GM21737 (cell line): ENCODE measurements around the gene MCRS1.
A peak's percentile ranks its signal among the peaks of the same experiment; 100 is the strongest.

ENCODE experiments used
- ATAC-seq: cut with Tn5 transposase; IDR thresholded peaks from one replicate; pipeline ENCODE4 v1.9.1; 2021; ENCODE audit warnings: mild to moderate bottlenecking, moderate library complexity; ENCODE audit not compliant: unreplicated experiment

Gene MCRS1

DNA sequence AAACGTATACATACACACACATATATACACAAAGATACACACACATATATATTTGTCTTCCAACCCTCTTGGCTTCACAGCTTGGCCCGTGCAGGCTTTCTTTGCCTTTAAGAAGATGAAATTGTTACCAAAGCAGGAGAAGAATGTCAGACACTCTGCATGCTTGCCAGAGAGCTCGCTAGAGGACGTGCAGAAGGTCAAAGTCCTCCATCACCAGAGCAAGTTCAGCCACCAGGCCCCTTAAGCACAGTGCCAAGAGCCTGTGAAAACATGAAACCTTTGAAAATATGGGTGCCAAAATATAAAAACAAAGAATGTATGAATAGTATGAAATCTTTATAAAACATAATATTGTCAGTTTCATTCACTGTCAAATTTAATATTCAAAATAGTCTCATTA lies 14.9 kb upstream of the MCRS1 start:
- ATAC-seq, result no peak

DNA sequence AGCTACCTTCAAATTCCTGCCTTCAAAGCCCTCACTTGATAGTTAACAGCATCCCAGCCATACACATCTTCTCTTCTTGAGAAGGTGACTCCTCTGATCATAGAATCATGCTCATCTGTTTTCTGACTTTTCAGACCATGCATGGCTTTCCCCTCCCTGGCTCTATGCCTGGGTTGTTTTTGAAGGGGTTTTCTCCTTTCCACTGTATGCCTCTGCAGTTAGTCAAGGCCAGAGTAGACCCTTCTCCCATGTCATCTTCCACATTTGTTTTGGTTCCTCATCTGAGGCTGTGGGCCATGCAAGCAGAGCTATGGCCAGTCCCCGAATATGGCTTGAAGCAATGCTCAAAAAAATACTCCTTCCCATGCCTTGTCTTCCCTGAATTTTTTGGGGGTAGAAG lies 14.3 kb upstream of the MCRS1 start:
- ATAC-seq, result no peak

DNA sequence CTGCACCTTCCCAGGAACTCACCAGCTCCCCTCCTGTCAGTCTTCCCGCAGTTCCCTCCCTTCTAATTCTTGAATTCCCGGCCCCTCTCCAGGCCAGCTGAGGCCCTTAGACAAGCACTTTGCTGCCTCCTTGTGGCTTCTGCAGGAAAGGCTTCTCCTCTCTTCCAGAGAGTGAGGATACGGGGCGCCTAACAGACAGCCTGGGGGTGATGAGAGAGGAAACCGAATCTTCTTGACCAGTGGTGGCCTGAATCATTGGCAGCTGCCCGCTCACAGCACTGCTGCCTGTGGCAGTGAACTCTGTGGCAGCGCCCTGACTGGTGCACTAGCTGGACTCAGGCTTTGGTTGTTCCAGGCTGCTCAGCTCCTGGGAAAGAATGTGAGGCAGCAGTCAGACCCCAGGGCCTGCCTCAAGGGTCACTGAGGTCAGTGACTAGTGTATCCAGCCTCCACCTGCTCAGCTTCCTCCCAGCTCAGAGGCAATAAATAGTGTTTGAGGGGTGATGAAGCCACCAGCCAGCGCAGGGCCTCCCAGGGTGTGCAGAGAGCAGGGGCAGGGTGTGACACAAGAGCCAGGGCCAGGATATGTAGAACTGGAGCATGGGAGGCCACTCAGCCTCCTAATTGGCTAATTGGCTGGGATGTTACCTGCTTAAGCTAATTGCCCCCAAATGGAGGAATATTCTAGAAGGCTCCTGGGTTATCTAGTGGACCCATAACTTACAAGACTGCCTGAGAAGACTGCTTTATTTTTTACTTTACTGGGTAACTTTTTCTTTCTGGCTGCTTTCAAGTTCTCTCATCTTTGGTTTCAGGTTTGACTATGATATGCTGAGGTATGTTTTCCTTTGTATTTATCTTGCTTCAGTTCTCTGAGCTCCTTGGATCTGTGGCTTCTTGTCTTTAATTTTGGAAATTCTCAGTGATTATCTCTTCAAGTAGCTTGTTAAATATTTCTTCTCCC lies 12.9 kb upstream of the MCRS1 start:
- ATAC-seq, result no peak

DNA sequence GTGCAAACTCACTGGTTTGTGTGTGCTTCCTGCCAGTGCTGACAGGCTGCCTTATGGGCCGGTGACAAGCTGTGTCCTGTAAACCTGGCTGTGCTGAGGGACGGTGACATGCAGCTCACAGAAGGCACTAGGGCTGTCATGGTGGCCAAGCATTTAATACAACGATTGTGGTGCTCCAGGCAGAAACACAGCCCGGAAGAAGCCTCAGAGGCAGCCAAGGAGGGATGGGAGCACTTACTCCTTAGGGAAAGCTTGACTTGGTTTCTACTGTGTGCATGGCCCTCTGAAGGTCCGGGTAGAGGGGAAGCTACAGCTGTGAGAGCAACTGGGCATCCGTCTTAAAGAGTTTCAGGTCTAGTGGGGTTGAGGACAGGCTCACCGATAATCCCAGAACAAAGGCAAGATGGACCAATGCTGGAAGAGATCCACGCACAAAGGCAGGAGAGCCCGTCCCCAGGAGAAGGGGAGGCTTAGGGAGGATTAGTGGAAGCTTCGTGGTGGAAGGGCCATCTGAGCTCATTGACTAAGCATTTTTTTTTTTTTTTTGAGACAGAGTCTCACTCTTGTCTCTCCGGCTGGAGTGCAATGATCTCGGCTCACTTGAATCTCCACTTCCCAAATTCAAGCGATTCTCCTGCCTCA lies 10.7 kb upstream of the MCRS1 start:
- no peak for ATAC-seq

DNA sequence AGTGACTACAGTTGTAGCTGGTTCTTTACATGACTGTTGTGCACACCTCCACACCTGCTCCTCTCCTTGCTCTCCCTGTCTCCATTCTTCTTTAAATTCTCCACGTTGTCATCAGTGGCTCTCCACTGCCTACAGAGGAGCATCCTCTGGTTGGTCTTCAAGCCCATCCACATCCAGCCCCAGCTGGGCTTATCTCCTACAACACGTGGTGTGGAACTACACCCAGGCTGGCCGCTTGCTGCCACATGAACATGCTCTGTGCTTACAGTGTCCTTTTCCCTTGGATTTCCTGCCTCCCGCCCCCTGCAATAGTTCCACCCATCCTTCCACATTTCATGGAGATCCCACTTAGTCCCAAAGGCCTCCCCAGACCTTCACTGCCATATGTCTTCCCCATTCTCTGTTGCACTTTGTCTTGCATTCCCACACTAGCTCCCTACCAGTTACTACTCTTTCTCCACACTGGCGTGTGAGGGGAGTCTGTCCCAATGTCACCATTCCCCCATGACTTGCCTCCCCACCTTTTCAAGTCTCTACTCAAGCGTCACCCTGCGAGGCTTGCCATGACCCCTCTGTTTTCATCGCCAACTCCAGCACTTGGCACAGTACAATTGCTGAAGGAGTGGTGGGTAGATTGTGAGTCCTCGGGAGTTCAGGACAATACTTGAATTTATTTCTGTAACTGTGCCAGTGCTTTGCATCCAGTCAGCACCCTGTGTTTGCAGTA lies 9.8 kb upstream of the MCRS1 start:
- ATAC-seq, result no peak

DNA sequence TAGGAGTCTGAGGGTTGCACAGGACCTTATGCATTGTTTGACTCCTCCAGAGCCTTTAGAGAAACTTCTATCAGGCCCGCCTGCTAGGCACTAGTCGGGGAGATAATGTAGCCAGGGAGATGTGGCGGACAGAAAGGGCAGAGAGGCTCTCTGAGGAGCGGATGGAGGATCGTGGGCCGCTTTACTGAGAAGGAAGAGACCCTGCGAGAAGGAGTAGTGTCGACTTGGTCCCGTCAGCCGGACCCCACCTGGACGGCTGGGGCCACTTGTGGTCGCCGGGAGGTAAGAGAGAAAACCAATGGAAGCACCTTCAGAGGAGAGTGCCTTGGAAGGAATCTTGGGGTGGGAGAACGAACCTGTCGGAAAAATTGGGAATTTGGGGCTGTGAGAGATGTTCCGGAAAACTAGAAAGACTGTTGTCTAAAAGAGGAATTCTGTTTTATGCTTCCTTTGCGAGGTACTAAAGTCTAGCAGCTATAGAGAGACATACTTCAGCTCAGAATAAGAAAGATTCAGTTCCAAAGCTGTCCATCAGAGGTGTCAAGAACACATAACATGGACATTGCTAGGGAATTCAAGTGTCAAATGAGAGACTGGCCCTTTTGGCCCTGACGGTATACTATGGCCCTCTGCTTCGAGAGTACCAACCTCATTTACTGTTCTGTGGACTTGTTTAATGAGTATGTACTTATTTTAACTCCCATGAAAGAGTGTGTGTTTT lies 660 bp upstream of the MCRS1 start:
- peak; percentile 6 for ATAC-seq

DNA sequence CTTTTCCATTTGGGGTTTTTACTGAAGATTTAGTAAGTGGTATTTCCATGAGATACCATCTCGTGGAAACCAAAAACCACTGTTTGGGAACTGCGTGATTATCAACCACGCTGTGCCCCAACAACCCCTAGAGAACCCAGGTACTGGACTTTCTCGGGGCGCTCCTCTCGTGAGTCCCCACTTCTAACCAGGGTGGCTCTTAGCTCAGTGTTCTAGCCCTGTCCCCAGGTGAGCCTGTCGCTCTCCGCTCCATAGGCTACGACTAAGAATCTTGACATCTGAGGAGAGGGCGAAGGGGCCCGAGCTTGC lies 686 bp downstream of the MCRS1 start:
- peak; percentile 2 for ATAC-seq

DNA sequence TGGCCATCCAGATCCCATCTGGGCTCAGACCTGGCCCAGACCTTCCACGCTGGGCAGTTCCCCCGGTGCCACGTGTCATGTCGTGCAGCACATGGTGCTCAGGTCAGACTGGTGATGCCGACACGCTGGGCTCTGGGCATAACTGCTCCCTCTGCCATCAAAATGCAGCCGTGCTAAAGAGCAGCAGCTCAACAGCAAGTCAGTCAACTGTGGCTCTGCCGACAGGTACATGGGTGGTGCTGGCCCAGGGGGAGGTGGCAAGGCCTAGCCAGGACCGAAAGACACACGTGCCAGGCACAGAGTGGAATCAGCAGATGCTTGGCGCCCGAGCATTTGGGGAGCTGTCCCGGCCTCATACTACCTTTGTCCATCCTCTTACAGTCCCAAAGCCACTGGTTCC lies 1.6 kb downstream of the MCRS1 start:
- ATAC-seq, result no peak

DNA sequence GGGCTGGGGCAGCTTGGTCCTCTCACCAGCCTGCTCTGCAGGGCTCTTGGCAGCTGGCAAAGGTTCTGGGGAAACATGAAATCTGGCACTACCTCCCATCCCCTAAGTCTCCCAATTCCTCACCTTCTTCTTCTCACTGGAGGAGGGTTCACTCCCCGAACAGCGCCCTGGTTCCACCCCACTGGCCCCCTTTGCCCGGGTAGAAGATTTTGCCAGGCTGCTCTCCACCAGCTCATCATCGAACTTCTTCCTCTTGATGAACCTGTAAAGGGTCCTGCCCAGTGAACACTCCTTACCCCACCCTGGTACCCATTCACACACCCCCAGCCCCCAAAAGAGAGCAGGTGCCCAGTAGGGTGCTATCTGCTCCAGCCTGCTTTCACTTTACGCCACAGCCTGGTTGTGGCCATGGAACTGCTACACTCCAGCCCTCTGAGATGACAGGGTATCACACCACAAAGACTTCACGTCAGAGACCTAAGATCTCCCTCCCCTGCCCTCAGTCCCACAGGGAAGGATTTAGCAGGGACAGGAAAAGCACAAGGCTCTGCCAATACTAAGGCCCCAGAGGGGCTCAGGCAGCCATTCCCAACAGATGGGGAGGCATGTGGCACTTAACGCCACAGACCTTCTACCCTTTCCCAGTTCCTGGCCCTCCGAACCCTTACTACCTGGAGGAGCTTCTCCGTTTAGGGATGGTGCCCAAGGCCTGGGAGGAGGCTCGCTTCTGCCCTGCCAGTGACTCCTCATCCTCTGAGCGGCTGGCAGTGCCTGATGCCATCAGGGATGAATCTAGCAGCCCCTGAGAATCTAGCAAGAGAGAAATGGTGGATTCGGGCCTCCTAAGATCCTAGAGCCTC lies 2.3 kb downstream of the MCRS1 start:
- no peak for ATAC-seq

DNA sequence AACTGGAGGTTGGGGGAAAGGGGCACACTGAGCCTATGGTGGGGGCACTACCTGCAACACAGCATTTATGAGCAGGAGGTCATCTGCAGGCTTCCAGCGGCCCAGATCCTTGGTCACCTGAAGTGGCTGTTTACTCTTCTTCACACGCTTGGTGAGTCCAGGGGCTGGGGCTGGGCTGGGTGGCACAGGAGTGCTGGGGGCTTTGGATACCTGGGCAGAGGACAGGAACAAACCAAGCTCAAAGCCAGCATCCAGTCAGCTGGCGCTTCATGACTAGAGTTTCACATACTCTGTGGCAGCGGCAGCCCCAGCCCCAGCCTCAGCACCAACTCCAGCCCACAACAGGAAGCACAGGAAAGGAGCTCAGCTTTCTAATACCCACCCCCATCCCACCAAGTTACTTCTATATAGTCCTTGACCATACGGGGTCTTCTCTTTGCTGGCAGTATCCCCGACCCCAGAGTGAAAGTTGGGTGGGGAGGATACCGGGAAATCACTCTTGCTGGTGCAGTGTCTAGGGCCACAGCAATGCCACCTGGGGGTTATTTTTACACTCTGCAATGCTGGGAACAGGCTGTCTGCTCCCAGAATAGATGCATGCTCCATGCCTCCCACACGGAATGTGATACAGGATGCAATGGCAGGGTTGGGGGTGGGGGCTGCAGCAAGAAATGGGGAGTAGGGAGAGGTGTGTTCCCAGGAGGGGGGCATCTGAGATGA lies 3.1 kb downstream of the MCRS1 start:
- ATAC-seq, result no peak

DNA sequence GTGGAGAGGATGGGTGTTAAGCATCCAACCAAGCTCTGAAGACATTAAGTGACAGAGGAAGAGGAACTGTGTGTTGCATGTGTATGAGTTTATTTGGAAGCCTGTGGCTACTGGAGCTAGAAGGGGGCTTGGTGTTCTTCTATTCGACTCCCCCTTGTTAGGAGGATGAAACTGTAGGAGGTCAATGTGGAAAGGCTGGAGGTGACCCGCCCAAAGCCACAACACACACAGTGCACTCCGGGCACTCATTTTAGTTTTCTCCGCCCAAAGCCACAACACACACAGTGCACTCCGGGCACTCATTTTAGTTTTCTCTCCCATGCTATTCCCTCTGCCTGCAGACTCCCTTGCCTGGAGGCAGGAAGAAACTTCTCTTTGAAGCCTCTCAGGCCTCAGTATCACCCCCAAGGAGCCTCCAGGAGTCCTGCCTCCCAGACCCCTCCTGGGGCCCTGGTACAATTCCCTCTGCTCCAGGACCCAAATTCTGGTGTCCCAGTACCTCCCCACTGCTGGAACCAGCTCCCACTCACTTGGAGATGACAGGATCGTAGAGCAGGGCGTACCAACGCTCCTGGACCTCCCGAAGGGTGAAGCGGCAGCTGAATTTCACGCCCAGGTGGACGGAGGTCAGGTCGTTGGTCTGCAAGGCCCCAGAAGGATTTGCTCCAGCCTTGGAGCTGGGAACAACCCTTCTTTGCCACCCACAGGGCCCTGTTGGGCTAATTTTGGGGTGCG lies 3.8 kb downstream of the MCRS1 start:
- no peak for ATAC-seq

DNA sequence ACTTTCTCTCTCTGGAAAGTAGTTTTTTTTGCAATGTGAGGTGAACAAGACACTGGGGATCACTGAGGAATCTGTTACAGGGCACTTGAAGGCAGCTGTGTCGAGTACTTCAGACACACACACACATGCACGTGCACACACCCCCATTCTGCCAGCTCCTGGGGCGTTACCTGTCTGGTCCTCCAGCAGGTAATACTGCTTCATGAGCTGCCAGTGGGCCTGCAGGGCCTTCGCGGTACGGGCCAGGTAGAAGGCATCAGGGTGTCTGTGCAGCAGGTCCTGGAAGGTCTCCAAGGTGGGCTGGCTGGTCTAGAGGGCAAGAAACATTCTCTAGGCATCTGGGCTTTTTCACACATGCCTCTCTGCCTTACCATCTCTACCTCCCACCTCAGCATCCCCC lies 5.1 kb downstream of the MCRS1 start:
- no peak for ATAC-seq

DNA sequence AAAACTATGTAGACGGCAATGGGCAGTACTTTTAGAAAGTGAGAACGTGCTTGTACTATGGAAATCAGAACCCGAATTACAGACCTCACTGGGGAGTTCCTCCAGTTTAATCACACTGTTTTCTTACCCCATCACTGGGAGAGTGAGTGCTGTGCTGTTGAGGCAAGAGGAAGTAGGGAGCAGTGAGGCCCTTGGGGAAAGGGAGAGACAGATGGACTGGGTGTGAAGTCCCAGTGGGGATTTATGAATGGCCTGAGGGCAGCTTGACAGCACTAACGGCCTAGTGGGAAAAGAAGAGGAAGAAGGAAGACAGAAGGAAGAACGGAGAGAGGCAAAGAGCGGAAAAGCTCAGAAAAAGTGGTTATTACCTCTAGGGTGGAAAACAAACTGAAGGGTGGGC lies 5.7 kb downstream of the MCRS1 start:
- no peak for ATAC-seq

DNA sequence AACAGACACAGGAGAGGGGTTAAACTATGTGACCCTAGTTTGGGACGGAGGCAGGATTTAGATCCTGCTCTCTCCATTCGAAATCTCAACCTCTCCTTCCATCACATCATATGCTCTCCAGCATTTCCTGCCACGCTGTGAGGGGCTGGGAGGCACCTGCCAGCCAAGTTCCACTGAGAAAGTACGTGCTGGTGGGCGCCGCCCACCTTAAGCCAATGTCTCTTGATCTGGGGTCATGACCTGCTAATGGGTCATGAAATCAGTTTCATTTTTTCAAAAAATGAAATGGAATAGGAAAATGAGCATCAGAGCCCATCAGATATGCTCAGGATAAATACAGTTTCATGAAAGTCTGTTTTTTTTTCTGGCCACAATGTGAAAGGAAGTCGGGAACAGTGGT lies 7.2 kb downstream of the MCRS1 start:
- ATAC-seq, result no peak

DNA sequence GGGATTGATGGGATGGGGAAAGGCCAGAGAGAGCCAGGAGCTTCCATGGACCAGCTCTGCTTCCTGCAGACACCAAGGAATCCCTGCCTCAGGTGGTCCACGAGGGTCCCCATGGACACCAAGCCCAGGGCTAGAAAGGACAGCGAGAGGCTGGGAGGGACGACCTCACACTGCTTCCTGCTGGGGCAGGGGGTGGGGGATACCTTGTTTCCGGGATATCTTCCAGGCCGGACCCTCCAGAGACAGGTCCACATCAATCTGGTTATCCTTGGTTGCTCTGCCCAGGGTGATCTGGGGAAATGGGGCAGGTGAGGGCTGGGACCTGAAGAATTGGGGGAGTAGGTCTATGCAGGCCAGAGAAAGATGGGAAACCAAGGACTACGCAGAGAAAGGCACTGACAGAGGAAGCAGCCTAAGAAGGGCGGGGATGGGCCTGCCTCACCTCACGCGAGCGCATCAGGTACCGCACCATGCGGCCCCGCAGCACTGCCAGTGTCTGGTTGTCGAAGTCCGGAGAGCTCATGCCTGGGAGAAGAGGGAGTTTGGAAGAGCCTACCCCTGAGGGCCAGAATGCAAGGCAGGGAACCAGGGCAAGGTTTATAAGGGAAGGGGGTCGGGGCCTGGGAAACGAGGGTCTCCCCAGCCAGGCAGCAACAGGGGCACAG lies 8.8 kb downstream of the MCRS1 start:
- no peak for ATAC-seq

DNA sequence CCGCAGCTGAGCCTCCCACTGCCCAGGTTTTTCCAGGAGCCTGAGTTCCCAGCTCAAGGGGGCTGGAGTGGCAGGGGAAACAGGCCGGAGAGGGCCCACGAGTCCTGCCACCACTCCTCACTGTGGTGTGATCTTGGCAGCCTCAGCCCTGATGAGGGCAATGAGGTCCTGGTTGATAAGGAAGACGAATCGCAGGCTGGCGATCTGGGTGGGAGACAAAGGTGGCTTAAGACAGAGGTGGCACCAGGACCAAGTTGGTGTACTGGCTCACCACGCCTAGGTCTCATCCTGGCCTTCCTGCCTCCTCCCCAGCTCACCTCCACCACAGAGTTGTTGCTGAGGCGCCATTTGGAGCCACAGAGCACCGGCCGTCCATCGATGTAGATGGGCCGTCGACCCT lies 9.4 kb downstream of the MCRS1 start:
- no peak for ATAC-seq

DNA sequence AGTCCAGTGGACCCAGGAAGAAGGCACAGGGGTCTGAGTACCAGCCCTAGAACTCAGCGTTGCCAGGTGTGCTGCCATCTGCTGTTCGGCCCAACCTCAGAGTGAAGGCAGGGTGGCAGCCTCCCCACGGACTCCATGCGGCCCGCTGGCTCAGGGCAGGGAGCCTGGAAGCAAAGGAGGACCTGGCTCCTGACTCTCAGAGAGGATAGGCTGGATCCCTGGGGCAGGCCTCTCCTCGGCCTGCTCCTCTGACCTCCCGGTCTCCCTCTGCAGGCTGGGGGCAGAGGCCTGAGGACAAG lies 10.1 kb downstream of the MCRS1 start:
- no peak for ATAC-seq

DNA sequence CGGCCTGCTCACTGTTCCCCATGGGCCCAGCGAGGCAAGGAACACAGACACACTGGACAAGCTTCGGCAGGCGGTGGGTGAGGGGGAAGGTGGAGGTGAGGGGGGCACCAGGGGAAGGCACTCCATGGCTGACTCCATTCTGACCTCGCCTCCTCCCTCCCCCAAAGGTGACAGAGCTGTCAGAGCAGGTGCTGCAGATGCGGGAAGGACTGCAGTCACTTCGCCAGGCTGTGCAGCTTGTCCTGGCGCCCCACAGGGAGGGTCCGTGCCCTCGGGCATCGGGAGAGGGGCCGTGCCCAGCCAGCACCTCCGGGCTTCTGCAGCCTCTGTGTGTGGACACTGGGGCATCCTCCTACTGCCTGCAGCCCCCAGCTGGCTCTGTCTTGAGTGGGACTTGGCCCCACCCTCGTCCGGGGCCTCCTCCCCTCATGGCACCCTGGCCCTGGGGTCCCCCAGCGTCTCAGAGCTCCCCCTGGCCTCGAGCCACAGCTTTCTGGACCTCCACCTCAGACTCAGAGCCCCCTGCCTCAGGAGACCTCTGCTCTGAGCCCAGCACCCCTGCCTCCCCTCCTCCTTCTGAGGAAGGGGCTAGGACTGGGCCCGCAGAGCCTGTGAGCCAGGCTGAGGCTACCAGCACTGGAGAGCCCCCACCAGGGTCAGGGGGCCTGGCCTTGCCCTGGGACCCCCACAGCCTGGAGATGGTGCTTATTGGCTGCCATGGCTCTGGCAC lies 10.6 kb downstream of the MCRS1 start:
- ATAC-seq, result no peak
